IMR-90 (cell line): Measurements from ENCODE around the gene STAMBPL1. TPM values are rescaled to one million over a fixed set of nuclear protein-coding genes. Genes with fewer than 3 reads are reported as not detected.

ENCODE experiments used
- ATAC-seq: fragments of 200-7000 bp; cut with Tn5 transposase; 2 replicates; pipeline ENCODE4 v1.9.1; 2020; ENCODE audit warnings: low read depth, mild to moderate bottlenecking, moderate library complexity
- BruUV-seq: library from RNA; stranded (reverse); fragments of 400-500 nt; replicated peaks from 2 replicates; lab custom pipeline; 2021; lab: Mats Ljungman, UMichigan
- CTCF ChIA-PET: fragments of 300-600 bp; formaldehyde crosslinking; extraction: SDS; loops from one replicate; lab custom pipeline; 2021; ENCODE audit warnings: antibody characterized with exemption; lab: Yijun Ruan, JAX
- POLR2A ChIA-PET: fragments of 300-600 bp; sonication (Branson Sonifier 250); formaldehyde crosslinking; loops from one replicate; lab custom pipeline; 2022; ENCODE audit warnings: antibody characterized with exemption; ENCODE audit not compliant: unreplicated experiment; lab: Charles Lee
- DNase-seq: peaks from one replicate; pipeline ENCODE4 v3.0.0; 2013
- H2AFZ ChIP-seq: replicated peaks from 2 replicates; pipeline ENCODE3; 2013; ENCODE audit warnings: low read length, mild to moderate bottlenecking; ENCODE audit not compliant: poor library complexity
- H2AK5ac ChIP-seq: 2 replicates; pipeline ENCODE4 v1.6.1; 2013; ENCODE audit warnings: low read depth, low read length, inconsistent platforms
- H2AK9ac ChIP-seq: replicated peaks from 2 replicates; pipeline ENCODE3; 2013; ENCODE audit warnings: mild to moderate bottlenecking, low read depth, low read length, moderate library complexity; ENCODE audit not compliant: poor library complexity
- H2BK120ac ChIP-seq: 2 replicates; pipeline ENCODE4 v1.6.1; 2013; ENCODE audit warnings: low read depth, low read length, inconsistent platforms
- H2BK15ac ChIP-seq: 3 replicates; pipeline ENCODE4 v1.6.1; 2013; ENCODE audit warnings: low read depth, low read length, inconsistent platforms
- H2BK20ac ChIP-seq: 2 replicates; pipeline ENCODE4 v1.6.1; 2013; ENCODE audit warnings: low read depth, mild to moderate bottlenecking, inconsistent platforms, low read length, moderate library complexity
- H2BK5ac ChIP-seq: 2 replicates; pipeline ENCODE4 v1.6.1; 2013; ENCODE audit warnings: mild to moderate bottlenecking, low read depth, low read length, inconsistent platforms; ENCODE audit not compliant: poor library complexity, severe bottlenecking
- H3K14ac ChIP-seq: replicated peaks from 2 replicates; pipeline ENCODE4 v1.6.1; 2013; ENCODE audit warnings: low read depth, low read length, inconsistent platforms
- H3K18ac ChIP-seq: 2 replicates; pipeline ENCODE4 v1.6.1; 2013; ENCODE audit warnings: low read depth, low read length, control low read depth
- H3K23ac ChIP-seq: 2 replicates; pipeline ENCODE4 v1.6.1; 2013; ENCODE audit warnings: low read depth, low read length, inconsistent platforms
- H3K27ac ChIP-seq: 2 replicates; pipeline ENCODE4 v1.5.1; 2013; ENCODE audit warnings: mild to moderate bottlenecking, control low read depth, low read length; ENCODE audit not compliant: insufficient read depth
- H3K27me3 ChIP-seq: 2 replicates; pipeline ENCODE4 v1.6.1; 2013; ENCODE audit warnings: low read length; ENCODE audit not compliant: control insufficient read depth, insufficient read depth
- H3K36me3 ChIP-seq: 2 replicates; pipeline ENCODE4 v1.6.1; 2013; ENCODE audit warnings: low read length, mixed read lengths; ENCODE audit not compliant: control insufficient read depth, insufficient read depth
- H3K4ac ChIP-seq: 2 replicates; pipeline ENCODE4 v1.6.1; 2013; ENCODE audit warnings: low read depth, low read length, inconsistent platforms
- H3K4me1 ChIP-seq: 2 replicates; pipeline ENCODE4 v1.6.1; 2013; ENCODE audit warnings: low read length, mixed read lengths; ENCODE audit not compliant: control insufficient read depth, insufficient read depth
- H3K4me2 ChIP-seq: 2 replicates; pipeline ENCODE4 v1.6.1; 2013; ENCODE audit warnings: low read depth, mild to moderate bottlenecking, control low read depth, low read length, moderate library complexity
- H3K4me3 ChIP-seq: 2 replicates; pipeline ENCODE4 v1.5.1; 2013; ENCODE audit warnings: low read depth, mild to moderate bottlenecking, control low read depth, low read length, moderate library complexity; ENCODE audit not compliant: insufficient read depth
- H3K56ac ChIP-seq: 2 replicates; pipeline ENCODE4 v1.6.1; 2013; ENCODE audit warnings: low read length, inconsistent platforms; ENCODE audit not compliant: insufficient read depth; ENCODE audit errors: extremely low read depth
- H3K79me1 ChIP-seq, 2 experiments: 2 replicates each; pipeline ENCODE4 v1.6.1; 2013; ENCODE audit warnings: low read length in 2 of 2, inconsistent platforms in 1 of 2, low read depth in 1 of 2
- H3K9ac ChIP-seq: 2 replicates; pipeline ENCODE4 v1.6.1; 2013; ENCODE audit warnings: low read depth, low read length, control low read depth
- H3K9me1 ChIP-seq: 2 replicates; pipeline ENCODE4 v1.6.1; 2013; ENCODE audit warnings: low read length, inconsistent platforms; ENCODE audit not compliant: insufficient read depth
- H3K9me3 ChIP-seq: 2 replicates; pipeline ENCODE4 v1.6.1; 2013; ENCODE audit warnings: low read length; ENCODE audit not compliant: control insufficient read depth, insufficient read depth
- H4K20me1 ChIP-seq: 2 replicates; pipeline ENCODE4 v1.6.1; 2013; ENCODE audit warnings: low read length, inconsistent platforms; ENCODE audit not compliant: insufficient read depth
- H4K5ac ChIP-seq: 2 replicates; pipeline ENCODE4 v1.6.1; 2013; ENCODE audit warnings: mild to moderate bottlenecking, low read depth, low read length, control low read depth
- H4K8ac ChIP-seq, 2 experiments: 2 replicates each; pipeline ENCODE4 v1.6.1; 2013; ENCODE audit warnings: low read depth in 2 of 2, low read length in 2 of 2, control low read depth in 1 of 2, inconsistent platforms in 1 of 2
- H4K91ac ChIP-seq: 2 replicates; pipeline ENCODE4 v1.6.1; 2013; ENCODE audit warnings: low read depth, low read length, inconsistent platforms; ENCODE audit not compliant: insufficient read depth
- BHLHE40 ChIP-seq: fragments of 150-350 bp; IDR thresholded peaks from 2 replicates; pipeline ENCODE4 v1.6.1; 2016; ENCODE audit warnings: mild to moderate bottlenecking, low read depth, low read length
- RFX5 ChIP-seq: IDR thresholded peaks from 2 replicates; pipeline ENCODE4 v1.8.0; 2012; ENCODE audit warnings: low read depth, mild to moderate bottlenecking, low read length, moderate library complexity
- WGBS, 2 experiments: methylation state at CpG; one replicate each; pipeline versions ENCODE4 v1.1.5 to v1.1.7; 2013; ENCODE audit warnings: missing lambda C conversion rate in 2 of 2; ENCODE audit not compliant: insufficient read length in 1 of 2; ENCODE audit errors: extremely low coverage in 2 of 2; 5-methylcytosine and 5-hydroxymethylcytosine counted together
- dilution Hi-C: fragments of 300-500 bp; cut with HindIII; formaldehyde crosslinking; loops from one replicate; pipeline ENCODE4 v1.14.3; 2018; ENCODE audit warnings: low sequenced_read_pairs; ENCODE audit not compliant: unreplicated experiment
- in situ Hi-C: fragments of 300-500 bp; cut with MboI; formaldehyde crosslinking; loops from 3 replicates; pipeline ENCODE4 v1.14.3; 2019; ENCODE audit warnings: low sequenced_read_pairs, inconsistent platforms, mixed read lengths
- intact Hi-C: fragments of 100-400 bp; cut with micrococcal nuclease; formaldehyde crosslinking; loops from 2 replicates; pipeline ENCODE4 v1.10.0; 2022
- polyA plus RNA-seq, 3 experiments: library from polyadenylated mRNA; depleted of rRNA; stranded (reverse); fragments of >200 nt; gene quantifications; 2 replicates each; pipeline ENCODE4 v1.2.3, GENCODE V29; 2012; ENCODE audit warnings: low replicate concordance in 1 of 3
- total RNA-seq: library from RNA; depleted of rRNA; stranded (reverse); fragments of >200 nt; gene quantifications from 2 replicates; pipeline ENCODE4 v1.2.3, GENCODE V29; 2012
- TF ChIP-seq, protein P1 (sequence below): fragments of 150-350 bp; IDR thresholded peaks from 2 replicates; pipeline ENCODE4 v1.6.1; 2017; ENCODE audit warnings: mild to moderate bottlenecking, antibody characterized with exemption, low read length, low read depth

STAMBPL1 gene
- total and polyA plus RNA-seq, 2 of the 4 experiments (the other 2 are of a cell fraction): 26.8 to 28.1 TPM

DNA sequence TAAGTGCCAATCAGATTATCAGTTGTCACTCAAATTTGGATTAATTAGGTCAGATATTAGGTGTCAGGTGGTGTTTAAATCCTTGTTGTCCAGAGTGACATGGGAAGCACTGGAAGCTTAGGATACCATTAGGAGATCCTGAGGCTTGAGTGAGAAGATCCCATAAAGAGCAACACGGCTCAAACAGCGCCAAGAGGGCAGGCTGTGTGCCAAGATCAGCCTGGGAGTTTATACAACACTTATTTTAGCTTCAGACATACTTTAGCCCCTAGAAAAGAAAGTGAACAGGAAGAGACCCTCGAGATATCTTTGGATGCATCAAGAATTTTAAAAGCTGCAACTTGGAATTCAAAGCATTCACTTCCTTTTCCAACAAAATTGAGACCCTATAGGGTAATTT lies 86.8 kb downstream of the STAMBPL1 start:
- Histone ChIP-seq H2BK120ac (no peak overlapping the region), H4K5ac (no peak overlapping the region), H3K9ac (no peak overlapping the region), H3K36me3 (no peaks in the 10 kb centered on the region), H3K27me3 (no peaks in the 10 kb centered on the region), H4K8ac (no peak overlapping the region), H3K23ac (no peak overlapping the region), H3K9me3 (no peaks in the 10 kb centered on the region), H3K4me3 (no peak overlapping the region), H3K9me1 (no peaks in the 10 kb centered on the region), H3K27ac (no peak overlapping the region), H4K20me1 (no peaks in the 10 kb centered on the region), H3K56ac (no peak overlapping the region), H3K14ac (no peak overlapping the region), H3K4me1 (peaks cover 7% of the 10 kb centered on the region), H3K18ac (no peak overlapping the region), H3K4me2 (no peak overlapping the region), H2BK20ac (no peak overlapping the region), H4K91ac (no peak overlapping the region), H2AK5ac (no peak overlapping the region), H2AK9ac (no peak overlapping the region), H3K4ac (no peak overlapping the region), H2BK5ac (no peak overlapping the region), H3K79me1 (peaks cover 8 to 37% of the 10 kb centered on the region in 2 experiments; a peak in 3 of 4 replicates), H2AFZ (no peak overlapping the region), H2BK15ac (no peak overlapping the region)
- no CpG with 5 or more reads among the region's 3 CpGs for WGBS, 2 experiments
- dilution Hi-C loops: no loop called here
- ATAC-seq: no peak
- TF ChIP-seq, protein P1, sequence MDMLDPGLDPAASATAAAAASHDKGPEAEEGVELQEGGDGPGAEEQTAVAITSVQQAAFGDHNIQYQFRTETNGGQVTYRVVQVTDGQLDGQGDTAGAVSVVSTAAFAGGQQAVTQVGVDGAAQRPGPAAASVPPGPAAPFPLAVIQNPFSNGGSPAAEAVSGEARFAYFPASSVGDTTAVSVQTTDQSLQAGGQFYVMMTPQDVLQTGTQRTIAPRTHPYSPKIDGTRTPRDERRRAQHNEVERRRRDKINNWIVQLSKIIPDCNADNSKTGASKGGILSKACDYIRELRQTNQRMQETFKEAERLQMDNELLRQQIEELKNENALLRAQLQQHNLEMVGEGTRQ: no peak
- TF ChIP-seq RFX5 (no peak), BHLHE40 (no peak)
- intact Hi-C loops: no loop called here
- DNase-seq: peak; percentile 33
- POLR2A ChIA-PET: interaction anchor here (0.6 kb wide), 1 partner anchor 16 kb away, joined by 3 read pairs; no protein-coding TSS in a partner anchor
- CTCF ChIA-PET: interaction anchor here (1.0 kb wide), 1 partner anchor 20 kb away, joined by 3 read pairs; no protein-coding TSS in a partner anchor
- in situ Hi-C loops: no loop called here
- no TSS peak for BruUV-seq
